Measurements from ENCODE around the gene NFILZ.
A peak's percentile ranks its signal among the peaks of the same experiment; 100 is the strongest.

Gene NFILZ

DNA sequence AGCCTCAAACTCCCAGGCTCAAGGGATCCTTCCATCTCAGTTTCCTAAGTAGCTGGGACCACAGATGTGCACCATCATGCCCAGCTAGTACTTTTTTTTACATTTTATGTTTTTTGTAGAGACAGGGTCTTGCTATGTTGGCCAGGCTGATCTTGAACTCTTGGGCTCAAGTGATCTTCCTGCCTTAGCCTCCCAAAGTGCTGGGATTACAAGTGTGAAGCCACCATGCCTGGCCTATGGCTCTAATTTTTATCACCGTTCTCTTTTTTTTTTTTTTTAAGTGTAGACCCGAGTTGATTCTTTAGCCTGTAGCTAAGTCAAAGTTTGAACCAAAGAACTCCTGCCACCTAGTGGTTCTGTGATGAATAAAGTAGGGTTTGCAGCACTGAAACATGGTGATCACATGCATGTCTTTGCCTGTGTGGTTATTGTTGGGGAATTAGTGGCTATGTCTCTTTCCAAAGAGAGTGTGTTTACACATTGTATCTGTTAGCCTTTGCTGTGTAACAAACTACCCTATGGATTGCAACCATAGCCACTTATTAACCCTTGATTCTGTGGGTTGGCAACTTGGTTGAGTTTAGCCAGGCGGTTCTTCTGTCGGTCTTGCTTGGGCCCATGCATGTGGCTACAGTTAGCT lies 11.6 kb downstream of the NFILZ start:
- H3K9me3 ChIP-seq (ENCODE audit: control insufficient read depth in 2 of 2, low read length in 2 of 2): no peaks in the 10 kb centered on the region
- no peak overlapping the region for H3K4me3 ChIP-seq (ENCODE audit: low read length in 2 of 2)
- H3K27ac ChIP-seq (ENCODE audit: low read depth in 2 of 2, low read length in 2 of 2): no peak overlapping the region
- H3K9ac ChIP-seq (ENCODE audit: low read depth in 1 of 2, low read length in 2 of 2): no peak overlapping the region
- H3K27me3 ChIP-seq (ENCODE audit: control insufficient read depth in 2 of 2, insufficient read depth in 2 of 2, low read length in 2 of 2): no peaks in the 10 kb centered on the region
- peaks cover 0 to 2% of the 10 kb centered on the region in 2 donors for H3K4me1 ChIP-seq (ENCODE audit: control insufficient read depth in 2 of 2, insufficient read depth in 2 of 2, low read length in 2 of 2)
- H3K36me3 ChIP-seq (ENCODE audit: control insufficient read depth in 2 of 2, insufficient read depth in 2 of 2, low read length in 2 of 2): no peaks in the 10 kb centered on the region

DNA sequence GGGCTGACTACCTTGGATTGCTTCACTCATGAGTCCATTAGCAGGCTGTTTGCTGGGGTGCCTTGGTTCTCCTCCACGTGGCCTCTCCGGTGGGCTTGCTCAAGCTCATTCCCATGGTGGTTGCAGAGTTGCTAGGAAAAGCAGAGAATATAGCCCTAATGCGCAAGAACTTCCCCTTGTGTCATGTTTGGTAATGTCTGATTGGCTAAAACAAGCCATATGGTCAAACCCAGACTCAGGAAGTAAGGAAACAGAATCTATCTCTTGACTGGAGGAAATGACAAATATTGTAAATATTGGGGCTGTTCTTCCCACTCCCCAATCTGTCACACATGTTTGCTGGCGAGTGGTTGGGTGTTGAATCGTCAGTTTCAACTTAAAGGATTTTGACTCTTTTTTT lies 12.1 kb downstream of the NFILZ start:
- no peak overlapping the region for H3K4me3 ChIP-seq (ENCODE audit: low read length in 2 of 2)
- no peak overlapping the region for H3K27ac ChIP-seq (ENCODE audit: low read depth in 2 of 2, low read length in 2 of 2)
- peaks cover 0 to 2% of the 10 kb centered on the region in 2 donors for H3K4me1 ChIP-seq (ENCODE audit: control insufficient read depth in 2 of 2, insufficient read depth in 2 of 2, low read length in 2 of 2)
- no peak overlapping the region for H3K9ac ChIP-seq (ENCODE audit: low read depth in 1 of 2, low read length in 2 of 2)
- no peaks in the 10 kb centered on the region for H3K27me3 ChIP-seq (ENCODE audit: control insufficient read depth in 2 of 2, insufficient read depth in 2 of 2, low read length in 2 of 2)
- no peaks in the 10 kb centered on the region for H3K9me3 ChIP-seq (ENCODE audit: control insufficient read depth in 2 of 2, low read length in 2 of 2)
- no peaks in the 10 kb centered on the region for H3K36me3 ChIP-seq (ENCODE audit: control insufficient read depth in 2 of 2, insufficient read depth in 2 of 2, low read length in 2 of 2)

DNA sequence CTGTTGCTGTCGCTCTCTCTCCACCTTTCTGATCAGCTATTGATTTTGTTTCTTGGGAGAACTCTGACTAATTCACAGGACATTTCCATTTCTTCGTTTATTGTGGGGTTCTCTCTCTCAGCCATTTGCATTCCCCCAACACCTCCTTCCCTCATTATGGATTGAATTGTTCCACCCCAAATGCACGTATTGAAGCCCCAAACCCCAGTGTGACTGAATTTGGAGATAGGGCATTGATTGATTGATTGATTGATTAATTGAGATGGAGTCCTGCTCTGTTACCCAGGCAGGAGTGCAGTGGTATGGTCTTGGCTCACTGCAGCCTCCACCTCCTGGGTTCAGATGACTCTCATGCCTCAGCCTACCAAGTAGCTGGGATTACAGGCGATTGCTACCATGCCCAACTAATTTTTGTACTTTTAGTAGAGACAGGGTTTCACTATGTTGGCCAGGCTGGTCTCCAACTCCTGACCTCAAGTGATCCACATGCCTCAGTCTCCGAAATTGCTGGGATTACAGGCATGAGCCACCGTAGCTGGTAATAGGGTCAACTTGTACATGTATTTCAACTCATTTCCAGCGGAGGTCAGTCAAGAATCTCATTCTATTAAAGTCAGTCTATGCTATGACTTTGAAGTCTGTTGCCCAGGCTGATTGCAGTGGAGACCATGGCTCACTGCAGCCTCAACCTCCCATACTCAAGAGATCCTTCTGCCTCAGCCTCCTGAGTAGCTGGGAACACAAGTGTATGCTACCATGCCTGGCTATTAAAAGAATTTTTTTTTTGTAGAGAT lies 13.6 kb downstream of the NFILZ start:
- Histone ChIP-seq H3K27ac (ENCODE audit: low read depth in 2 of 2, low read length in 2 of 2) (no peak overlapping the region), H3K9me3 (ENCODE audit: control insufficient read depth in 2 of 2, low read length in 2 of 2) (no peaks in the 10 kb centered on the region), H3K27me3 (ENCODE audit: control insufficient read depth in 2 of 2, insufficient read depth in 2 of 2, low read length in 2 of 2) (no peaks in the 10 kb centered on the region), H3K4me1 (ENCODE audit: control insufficient read depth in 2 of 2, insufficient read depth in 2 of 2, low read length in 2 of 2) (peaks cover 0 to 2% of the 10 kb centered on the region in 2 donors), H3K36me3 (ENCODE audit: control insufficient read depth in 2 of 2, insufficient read depth in 2 of 2, low read length in 2 of 2) (no peaks in the 10 kb centered on the region), H3K4me3 (ENCODE audit: low read length in 2 of 2) (no peak overlapping the region), H3K9ac (ENCODE audit: low read depth in 1 of 2, low read length in 2 of 2) (no peak overlapping the region)

DNA sequence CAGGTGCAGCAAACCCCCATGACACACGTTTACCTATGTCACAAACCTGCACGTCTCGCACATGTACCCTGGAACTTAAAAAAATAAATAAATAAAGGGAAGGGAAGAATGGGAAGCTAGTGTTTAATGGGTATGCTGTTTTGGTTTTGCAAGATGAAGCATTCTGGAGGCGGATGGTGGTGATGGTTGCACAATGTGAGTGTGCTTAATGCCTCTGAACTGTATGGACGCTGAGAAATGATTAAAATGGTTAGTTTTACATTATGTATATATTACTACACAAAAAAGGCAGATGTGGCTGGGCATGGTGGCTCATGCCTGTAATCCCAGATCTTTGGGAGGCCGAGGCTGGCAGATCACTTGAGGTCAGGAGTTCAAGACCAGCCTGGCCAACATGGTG lies 17.8 kb downstream of the NFILZ start:
- Histone ChIP-seq H3K4me1 (ENCODE audit: control insufficient read depth in 2 of 2, insufficient read depth in 2 of 2, low read length in 2 of 2) (no peaks in the 10 kb centered on the region), H3K27ac (ENCODE audit: low read depth in 2 of 2, low read length in 2 of 2) (no peak overlapping the region), H3K27me3 (ENCODE audit: control insufficient read depth in 2 of 2, insufficient read depth in 2 of 2, low read length in 2 of 2) (no peaks in the 10 kb centered on the region), H3K9ac (ENCODE audit: low read depth in 1 of 2, low read length in 2 of 2) (no peak overlapping the region), H3K36me3 (ENCODE audit: control insufficient read depth in 2 of 2, insufficient read depth in 2 of 2, low read length in 2 of 2) (no peaks in the 10 kb centered on the region), H3K9me3 (ENCODE audit: control insufficient read depth in 2 of 2, low read length in 2 of 2) (no peaks in the 10 kb centered on the region), H3K4me3 (ENCODE audit: low read length in 2 of 2) (no peak overlapping the region)

DNA sequence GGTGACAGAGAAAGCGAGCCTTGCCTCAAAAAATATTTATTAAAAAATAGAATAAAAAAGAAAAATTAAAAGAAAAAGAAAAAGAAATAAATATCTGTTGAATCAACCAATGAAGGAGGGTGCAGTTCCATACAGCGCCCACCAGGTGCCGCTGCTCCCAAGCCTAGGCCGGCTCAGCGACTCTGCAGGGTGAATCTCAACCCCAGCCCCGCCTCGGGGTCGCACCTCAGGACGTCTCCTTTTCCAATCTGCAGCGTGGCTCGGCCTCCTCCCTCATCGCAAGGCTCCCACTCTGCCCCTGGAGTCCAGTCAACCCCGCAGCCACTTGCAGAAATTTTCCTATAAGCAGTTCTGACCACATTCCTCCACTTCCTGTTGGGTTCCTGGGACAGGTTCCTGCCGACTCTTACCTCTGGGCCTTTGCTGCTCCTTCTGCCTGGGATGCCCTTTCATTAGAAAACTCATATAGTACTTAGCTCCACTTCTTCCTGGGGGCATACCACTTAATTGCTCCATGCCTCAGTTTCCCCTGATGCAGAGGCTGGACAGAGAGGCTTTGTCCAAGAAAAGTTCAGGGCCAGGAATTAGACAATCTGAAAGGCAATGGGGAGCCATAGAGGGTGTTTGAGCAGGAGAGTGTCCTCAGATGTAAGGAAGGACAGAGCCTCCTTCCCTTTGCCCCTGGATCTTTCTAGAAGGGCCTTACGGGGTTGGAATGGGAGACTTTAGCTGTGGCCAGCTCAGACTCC lies 24.3 kb downstream of the NFILZ start:
- peak overlapping the region in 1 of 2 donors; percentile 41 for H3K9ac ChIP-seq (ENCODE audit: low read depth in 1 of 2, low read length in 2 of 2)
- H3K27ac ChIP-seq (ENCODE audit: low read depth in 2 of 2, low read length in 2 of 2): no peak overlapping the region
- H3K4me3 ChIP-seq (ENCODE audit: low read length in 2 of 2): peak overlapping the region; percentile 40 to 63
- H3K36me3 ChIP-seq (ENCODE audit: control insufficient read depth in 2 of 2, insufficient read depth in 2 of 2, low read length in 2 of 2): no peaks in the 10 kb centered on the region
- H3K4me1 ChIP-seq (ENCODE audit: control insufficient read depth in 2 of 2, insufficient read depth in 2 of 2, low read length in 2 of 2): peaks cover 0 to 2% of the 10 kb centered on the region in 2 donors
- peaks cover 0 to 2% of the 10 kb centered on the region in 2 donors for H3K27me3 ChIP-seq (ENCODE audit: control insufficient read depth in 2 of 2, insufficient read depth in 2 of 2, low read length in 2 of 2)
- no peaks in the 10 kb centered on the region for H3K9me3 ChIP-seq (ENCODE audit: control insufficient read depth in 2 of 2, low read length in 2 of 2)

DNA sequence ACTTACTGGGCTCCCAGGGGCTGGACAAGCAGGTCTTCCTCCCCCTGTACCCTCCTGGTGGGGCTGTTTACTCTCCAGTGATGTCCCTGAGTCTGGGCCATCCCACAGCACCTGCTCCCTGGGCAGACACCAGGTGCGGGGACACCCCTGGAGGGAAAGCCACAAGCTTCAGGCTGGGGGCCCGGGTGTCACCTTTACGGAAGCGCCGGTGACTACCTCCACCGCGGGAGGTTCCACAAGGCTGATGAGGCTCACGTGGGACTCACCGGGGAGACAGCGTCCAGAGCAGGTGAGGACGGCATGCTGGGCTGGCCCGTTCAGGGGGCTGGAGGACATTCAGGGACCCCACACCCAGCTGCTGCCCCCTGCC lies 24.9 kb downstream of the NFILZ start:
- Histone ChIP-seq H3K36me3 (ENCODE audit: control insufficient read depth in 2 of 2, insufficient read depth in 2 of 2, low read length in 2 of 2) (no peaks in the 10 kb centered on the region), H3K27me3 (ENCODE audit: control insufficient read depth in 2 of 2, insufficient read depth in 2 of 2, low read length in 2 of 2) (peaks cover 0 to 2% of the 10 kb centered on the region in 2 donors), H3K4me3 (ENCODE audit: low read length in 2 of 2) (no peak overlapping the region), H3K4me1 (ENCODE audit: control insufficient read depth in 2 of 2, insufficient read depth in 2 of 2, low read length in 2 of 2) (peaks cover 0 to 2% of the 10 kb centered on the region in 2 donors), H3K9me3 (ENCODE audit: control insufficient read depth in 2 of 2, low read length in 2 of 2) (no peaks in the 10 kb centered on the region), H3K9ac (ENCODE audit: low read depth in 1 of 2, low read length in 2 of 2) (no peak overlapping the region), H3K27ac (ENCODE audit: low read depth in 2 of 2, low read length in 2 of 2) (no peak overlapping the region)

DNA sequence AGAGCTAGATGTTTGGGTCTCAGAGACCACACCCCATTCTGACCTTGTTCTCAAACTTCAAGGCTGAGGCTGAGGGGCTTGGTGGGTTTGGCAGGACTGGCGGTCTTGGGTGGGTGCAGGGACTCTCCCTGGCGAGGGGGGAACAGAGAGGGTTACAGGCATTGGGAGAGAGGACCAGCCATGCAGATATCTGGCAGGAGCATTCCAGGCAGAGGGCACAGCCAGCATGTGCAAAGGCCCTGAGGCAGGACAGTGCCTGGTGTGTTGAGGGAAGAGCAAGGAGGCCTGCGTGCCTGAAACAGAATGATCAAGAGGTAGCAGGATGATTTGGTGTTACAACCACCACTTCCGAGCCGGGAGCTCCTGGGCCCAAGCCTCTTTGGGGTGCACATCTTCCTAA lies 27.4 kb downstream of the NFILZ start:
- H3K36me3 ChIP-seq (ENCODE audit: control insufficient read depth in 2 of 2, insufficient read depth in 2 of 2, low read length in 2 of 2): no peaks in the 10 kb centered on the region
- no peak overlapping the region for H3K27ac ChIP-seq (ENCODE audit: low read depth in 2 of 2, low read length in 2 of 2)
- H3K27me3 ChIP-seq (ENCODE audit: control insufficient read depth in 2 of 2, insufficient read depth in 2 of 2, low read length in 2 of 2): peaks cover 0 to 2% of the 10 kb centered on the region in 2 donors
- H3K4me1 ChIP-seq (ENCODE audit: control insufficient read depth in 2 of 2, insufficient read depth in 2 of 2, low read length in 2 of 2): peaks cover 0 to 2% of the 10 kb centered on the region in 2 donors
- H3K4me3 ChIP-seq (ENCODE audit: low read length in 2 of 2): no peak overlapping the region
- H3K9ac ChIP-seq (ENCODE audit: low read depth in 1 of 2, low read length in 2 of 2): no peak overlapping the region
- no peaks in the 10 kb centered on the region for H3K9me3 ChIP-seq (ENCODE audit: control insufficient read depth in 2 of 2, low read length in 2 of 2)

DNA sequence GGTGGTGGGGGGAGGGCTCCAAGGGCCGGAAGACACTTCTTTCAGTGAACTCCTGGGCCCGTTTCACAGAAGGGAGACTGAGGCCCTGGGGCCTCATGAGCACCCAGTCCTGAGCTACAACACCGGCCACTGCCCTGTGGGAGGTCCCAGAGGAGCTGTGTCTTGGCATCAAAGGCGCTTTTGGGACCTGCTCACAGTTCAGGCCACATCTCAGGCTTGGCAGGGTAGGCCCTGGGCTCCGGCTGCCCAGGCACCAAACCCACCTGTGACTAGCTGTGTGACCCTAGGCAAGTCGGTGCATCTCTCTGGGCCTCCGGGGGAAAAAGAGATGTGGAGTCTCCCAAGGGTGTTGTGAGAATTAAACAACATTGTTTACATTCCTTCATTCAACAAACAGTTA lies 29.5 kb downstream of the NFILZ start:
- Histone ChIP-seq H3K27me3 (ENCODE audit: control insufficient read depth in 2 of 2, insufficient read depth in 2 of 2, low read length in 2 of 2) (peaks cover 0 to 2% of the 10 kb centered on the region in 2 donors), H3K27ac (ENCODE audit: low read depth in 2 of 2, low read length in 2 of 2) (no peak overlapping the region), H3K9me3 (ENCODE audit: control insufficient read depth in 2 of 2, low read length in 2 of 2) (no peaks in the 10 kb centered on the region), H3K9ac (ENCODE audit: low read depth in 1 of 2, low read length in 2 of 2) (no peak overlapping the region), H3K36me3 (ENCODE audit: control insufficient read depth in 2 of 2, insufficient read depth in 2 of 2, low read length in 2 of 2) (no peaks in the 10 kb centered on the region), H3K4me1 (ENCODE audit: control insufficient read depth in 2 of 2, insufficient read depth in 2 of 2, low read length in 2 of 2) (no peaks in the 10 kb centered on the region), H3K4me3 (ENCODE audit: low read length in 2 of 2) (no peak overlapping the region)

DNA sequence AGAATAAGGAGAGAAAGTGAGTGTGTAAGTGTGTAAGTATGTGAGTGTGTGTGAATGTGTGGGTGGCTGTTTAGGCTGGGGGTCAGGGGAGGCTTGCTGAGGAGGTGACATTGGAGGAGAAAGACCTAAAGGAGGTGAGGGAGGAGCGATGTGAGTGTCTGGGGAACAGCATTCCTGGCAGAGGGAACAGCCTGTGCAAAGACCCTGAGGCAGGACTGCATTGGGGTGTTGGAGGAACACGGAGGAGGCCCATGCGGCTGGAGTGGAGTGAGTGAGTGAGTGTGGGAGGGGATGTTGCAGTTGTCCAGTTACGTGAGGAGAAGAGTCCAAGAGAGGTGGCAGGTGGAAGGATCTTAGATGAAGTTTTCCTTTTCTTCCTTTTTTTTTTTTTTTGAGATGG lies 31.8 kb downstream of the NFILZ start:
- Histone ChIP-seq H3K27ac (ENCODE audit: low read depth in 2 of 2, low read length in 2 of 2) (no peak overlapping the region), H3K4me3 (ENCODE audit: low read length in 2 of 2) (no peak overlapping the region), H3K36me3 (ENCODE audit: control insufficient read depth in 2 of 2, insufficient read depth in 2 of 2, low read length in 2 of 2) (no peaks in the 10 kb centered on the region), H3K4me1 (ENCODE audit: control insufficient read depth in 2 of 2, insufficient read depth in 2 of 2, low read length in 2 of 2) (no peaks in the 10 kb centered on the region), H3K27me3 (ENCODE audit: control insufficient read depth in 2 of 2, insufficient read depth in 2 of 2, low read length in 2 of 2) (peaks cover 0 to 2% of the 10 kb centered on the region in 2 donors), H3K9me3 (ENCODE audit: control insufficient read depth in 2 of 2, low read length in 2 of 2) (no peaks in the 10 kb centered on the region), H3K9ac (ENCODE audit: low read depth in 1 of 2, low read length in 2 of 2) (no peak overlapping the region)

Measured in mucosa of rectum (tissue), 2 donors.